CD4-positive, CD25-positive, alpha-beta regulatory T cell (primary cell): ENCODE results near the gene BARHL1. TPM values are rescaled to one million over a fixed set of nuclear protein-coding genes. Genes with fewer than 3 reads are reported as not detected.

Experiments
- ATAC-seq, 2 donors: fragments of 150-1000 bp; cut with Tn5 transposase; one replicate each; pipeline ENCODE4 v1.10.0; 2021; ENCODE audit warnings: low read depth in 2 of 2, moderate number of reproducible peaks in 2 of 2, moderate library complexity in 1 of 2
- DNase-seq, 3 donors: peaks; one replicate each; pipeline versions ENCODE4 v3.0.0 to v3.0.0-alpha.2; 2012 to 2022; ENCODE audit warnings: mixed read lengths in 1 of 3
- H3K27ac ChIP-seq: one replicate; pipeline ENCODE4 v1.7.0; 2013; ENCODE audit warnings: mild to moderate bottlenecking, low read length; ENCODE audit not compliant: insufficient read depth, poor library complexity, severe bottlenecking
- H3K27me3 ChIP-seq: one replicate; pipeline ENCODE4 v1.7.0; 2013; ENCODE audit warnings: low read length; ENCODE audit not compliant: control insufficient read depth, insufficient read depth
- H3K36me3 ChIP-seq: one replicate; pipeline ENCODE4 v1.7.0; 2013; ENCODE audit warnings: mild to moderate bottlenecking, low read length, moderate library complexity; ENCODE audit not compliant: control insufficient read depth, insufficient read depth
- H3K4me1 ChIP-seq: 2 replicates; pipeline ENCODE4 v1.7.0; 2013; ENCODE audit warnings: mild to moderate bottlenecking, low read length; ENCODE audit not compliant: insufficient read depth, control insufficient read depth, poor library complexity, severe bottlenecking
- H3K4me3 ChIP-seq: one replicate; pipeline ENCODE4 v1.7.0; 2013; ENCODE audit warnings: low read depth, mild to moderate bottlenecking, low read length, moderate library complexity
- H3K9me3 ChIP-seq, 2 experiments: 1 replicate in 1 of 2; 2 replicates in 1 of 2; pipeline ENCODE4 v1.7.0; 2013; ENCODE audit warnings: low read length in 2 of 2, mild to moderate bottlenecking in 1 of 2, moderate library complexity in 1 of 2; ENCODE audit not compliant: control insufficient read depth in 2 of 2
- H3K27ac Mint-ChIP-seq, 3 donors: one replicate each; pipeline ENCODE4 v1.8.0; 2020 to 2022; ENCODE audit warnings: mild to moderate bottlenecking in 3 of 3, mixed read lengths in 3 of 3, moderate library complexity in 2 of 3
- H3K27me3 Mint-ChIP-seq: one replicate; pipeline ENCODE4 v1.8.0; 2022; ENCODE audit warnings: mild to moderate bottlenecking, mixed read lengths
- H3K36me3 Mint-ChIP-seq: one replicate; pipeline ENCODE4 v1.8.0; 2020; ENCODE audit warnings: mixed read lengths
- H3K4me1 Mint-ChIP-seq, 4 donors: one replicate each; pipeline ENCODE4 v1.8.0; 2020 to 2022; ENCODE audit warnings: mixed read lengths in 4 of 4, mild to moderate bottlenecking in 1 of 4
- H3K4me3 Mint-ChIP-seq, 4 donors: one replicate each; pipeline ENCODE4 v1.8.0; 2020 to 2022; ENCODE audit warnings: mild to moderate bottlenecking in 4 of 4, mixed read lengths in 4 of 4, moderate library complexity in 3 of 4
- H3K9me3 Mint-ChIP-seq, 7 donors: one replicate each; pipeline ENCODE4 v1.8.0; 2020 to 2022; ENCODE audit warnings: mixed read lengths in 7 of 7, mild to moderate bottlenecking in 3 of 7, moderate library complexity in 2 of 7
- polyA plus RNA-seq, 4 donors: library from polyadenylated mRNA; unstranded; fragments of 300-500 nt; fragmentation: Illumina TruSeq; gene quantifications; one replicate each; pipeline ENCODE4 v1.2.3, GENCODE V29; 2021
- total RNA-seq: library from RNA; stranded (reverse); gene quantifications from one replicate; pipeline ENCODE4 v1.2.3, GENCODE V29; 2022

The BARHL1 gene
- total and polyA plus RNA-seq, 5 donors from 2014 or later, result not detected

GRCh38 chr9:132547976-132548730 lies 34.3 kb upstream of the BARHL1 start:
- DNase-seq, result no peak
- Histone ChIP-seq H3K4me1 (no peaks in the 10 kb centered on the region), H3K27me3 (no peaks in the 10 kb centered on the region), H3K4me3 (no peak overlapping the region), H3K9me3 (no peaks in the 10 kb centered on the region), H3K36me3 (no peaks in the 10 kb centered on the region), H3K27ac (no peak overlapping the region)
- H3K27me3 Mint-ChIP-seq, result peaks cover 13% of the 10 kb centered on the region
- no peak for ATAC-seq
- H3K36me3 Mint-ChIP-seq, result no peaks in the 10 kb centered on the region
- H3K27ac Mint-ChIP-seq, result no peak overlapping the region
- no peak overlapping the region for H3K4me3 Mint-ChIP-seq
- H3K4me1 Mint-ChIP-seq, result no peaks in the 10 kb centered on the region
- H3K9me3 Mint-ChIP-seq, result peaks cover 0 to 3% (median 0%) of the 10 kb centered on the region in 7 donors

- H3K27me3 Mint-ChIP-seq, result peaks cover 13% of the 10 kb centered on the region
- DNase-seq (no peak), ATAC-seq (no peak)
Observed at GRCh38 chr9:132548751-132549640, 33.4 kb upstream of the BARHL1 start.

DNA sequence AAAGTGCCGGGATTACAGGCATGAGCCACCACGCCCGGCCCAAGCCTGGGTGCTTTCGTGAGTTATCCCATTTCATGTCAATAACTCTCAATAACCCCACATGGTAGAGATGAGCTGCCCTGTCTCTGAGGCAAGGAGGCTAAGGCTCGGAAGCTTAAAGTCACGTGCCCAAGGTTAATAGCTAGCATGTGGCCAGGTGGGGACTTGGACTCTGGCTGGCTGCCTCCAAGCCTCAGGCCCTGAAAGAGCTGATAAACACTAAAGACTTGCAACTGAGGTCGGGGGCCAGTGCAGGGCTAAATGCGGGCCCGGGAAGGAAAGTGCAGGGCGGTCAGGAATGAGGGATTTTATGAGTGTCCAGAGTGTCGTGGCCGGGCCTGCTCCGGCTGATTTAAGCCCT lies 30.9 kb upstream of the BARHL1 start:
- no peak overlapping the region for H3K4me3 ChIP-seq
- DNase-seq (no peak), ATAC-seq (no peak)
- Mint-ChIP-seq H3K4me3 (no peak overlapping the region), H3K27ac (no peak overlapping the region), H3K9me3 (peaks cover 0 to 4% (median 0%) of the 10 kb centered on the region in 7 donors), H3K4me1 (no peaks in the 10 kb centered on the region), H3K27me3 (peaks cover 13% of the 10 kb centered on the region), H3K36me3 (no peaks in the 10 kb centered on the region)
- H3K27me3 ChIP-seq, result peaks cover 2% of the 10 kb centered on the region
- H3K27ac ChIP-seq, result no peak overlapping the region
- no peaks in the 10 kb centered on the region for H3K36me3 ChIP-seq
- H3K9me3 ChIP-seq, result no peaks in the 10 kb centered on the region
- no peaks in the 10 kb centered on the region for H3K4me1 ChIP-seq

More at GRCh38 chr9:132548751-132549640, 33.4 kb upstream of the BARHL1 start:
- H3K4me3 Mint-ChIP-seq, result no peak overlapping the region
- H3K9me3 ChIP-seq, result no peaks in the 10 kb centered on the region
- peaks cover 0 to 4% (median 0%) of the 10 kb centered on the region in 7 donors for H3K9me3 Mint-ChIP-seq
- no peaks in the 10 kb centered on the region for H3K36me3 Mint-ChIP-seq
- H3K36me3 ChIP-seq, result no peaks in the 10 kb centered on the region
- no peaks in the 10 kb centered on the region for H3K4me1 ChIP-seq
- peaks cover 2% of the 10 kb centered on the region for H3K27me3 ChIP-seq
- H3K27ac ChIP-seq, result no peak overlapping the region
- H3K4me3 ChIP-seq, result no peak overlapping the region
- H3K27ac Mint-ChIP-seq, result no peak overlapping the region
- no peaks in the 10 kb centered on the region for H3K4me1 Mint-ChIP-seq

DNA sequence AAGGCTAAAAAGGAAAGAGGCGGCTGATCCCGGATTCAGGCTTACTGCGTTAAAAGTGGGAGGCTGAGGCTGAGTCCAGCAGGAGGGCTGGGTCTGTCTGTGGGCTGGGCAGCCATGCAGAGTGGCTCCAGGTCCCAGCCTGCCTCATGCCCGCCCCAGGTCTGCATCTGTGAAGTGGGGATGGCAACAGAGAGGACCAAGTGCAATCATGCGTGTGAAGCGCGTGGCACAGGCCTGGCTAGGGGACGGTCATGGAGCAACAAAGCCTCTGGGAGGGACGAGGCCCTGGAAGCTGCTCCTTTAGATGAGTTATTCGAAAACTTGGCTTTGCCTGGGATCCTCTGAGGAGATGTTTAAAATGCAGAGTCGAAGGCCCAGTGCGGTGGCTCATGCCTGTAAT lies 30.4 kb upstream of the BARHL1 start:
- Histone ChIP-seq H3K27ac (no peak overlapping the region), H3K4me1 (no peaks in the 10 kb centered on the region), H3K36me3 (no peaks in the 10 kb centered on the region), H3K27me3 (peaks cover 2% of the 10 kb centered on the region), H3K9me3 (no peaks in the 10 kb centered on the region), H3K4me3 (no peak overlapping the region)
- Mint-ChIP-seq H3K4me3 (no peak overlapping the region), H3K4me1 (no peaks in the 10 kb centered on the region), H3K36me3 (no peaks in the 10 kb centered on the region), H3K9me3 (peaks cover 0 to 4% (median 0%) of the 10 kb centered on the region in 7 donors), H3K27ac (no peak overlapping the region), H3K27me3 (peaks cover 13% of the 10 kb centered on the region)
- no peak for DNase-seq
- no peak for ATAC-seq

- Histone ChIP-seq H3K4me1 (no peaks in the 10 kb centered on the region), H3K27me3 (peaks cover 2% of the 10 kb centered on the region), H3K36me3 (no peaks in the 10 kb centered on the region), H3K9me3 (peaks cover 0 to 3% of the 10 kb centered on the region in 2 experiments), H3K4me3 (no peak overlapping the region), H3K27ac (no peak overlapping the region)
- peaks cover 0 to 3% (median 0%) of the 10 kb centered on the region in 4 donors for H3K4me1 Mint-ChIP-seq
- H3K27ac Mint-ChIP-seq, result no peak overlapping the region
- no peak overlapping the region for H3K4me3 Mint-ChIP-seq
- peaks cover 3% of the 10 kb centered on the region for H3K36me3 Mint-ChIP-seq
- H3K27me3 Mint-ChIP-seq, result peaks cover 10% of the 10 kb centered on the region
- peaks cover 0 to 10% (median 0%) of the 10 kb centered on the region in 7 donors for H3K9me3 Mint-ChIP-seq
- no peak for ATAC-seq
- no peak for DNase-seq
Observed at GRCh38 chr9:132554755-132555154, 27.7 kb upstream of the BARHL1 start.

- Histone ChIP-seq H3K27me3 (peaks cover 2% of the 10 kb centered on the region), H3K27ac (no peak overlapping the region), H3K4me3 (no peak overlapping the region), H3K36me3 (no peaks in the 10 kb centered on the region), H3K4me1 (no peaks in the 10 kb centered on the region), H3K9me3 (peaks cover 0 to 3% of the 10 kb centered on the region in 2 experiments)
- no peak overlapping the region for H3K27ac Mint-ChIP-seq
- H3K9me3 Mint-ChIP-seq, result peaks cover 0 to 12% (median 0%) of the 10 kb centered on the region in 7 donors
- peaks cover 3% of the 10 kb centered on the region for H3K36me3 Mint-ChIP-seq
- H3K27me3 Mint-ChIP-seq, result peaks cover 9% of the 10 kb centered on the region
- H3K4me3 Mint-ChIP-seq, result no peak overlapping the region
- ATAC-seq, result no peak
- peaks cover 0 to 4% (median 0%) of the 10 kb centered on the region in 4 donors for H3K4me1 Mint-ChIP-seq
- DNase-seq, result no peak
Observed at GRCh38 chr9:132555528-132555927, 26.9 kb upstream of the BARHL1 start.

DNA sequence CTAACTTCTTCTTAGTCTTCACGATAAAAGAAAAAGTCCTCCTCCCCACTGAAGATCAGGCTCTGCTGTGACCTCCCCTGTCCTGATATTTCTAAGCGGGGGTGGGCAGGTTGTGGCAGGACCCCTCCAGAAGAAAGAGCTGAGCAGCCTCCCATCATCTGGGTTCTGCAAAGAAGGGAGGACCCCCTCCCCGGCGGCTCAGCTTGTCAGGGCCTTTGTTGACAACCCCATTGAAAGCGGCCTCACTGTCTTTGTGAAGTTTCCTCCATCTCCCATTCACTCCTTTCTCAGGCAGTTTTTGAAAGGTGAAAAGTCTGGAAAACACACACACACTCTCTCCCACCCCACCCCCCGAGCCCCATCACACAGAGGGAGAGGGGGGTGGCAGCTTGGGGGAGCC lies 26.2 kb upstream of the BARHL1 start:
- H3K9me3 Mint-ChIP-seq, result peaks cover 0 to 12% (median 0%) of the 10 kb centered on the region in 7 donors
- H3K4me1 Mint-ChIP-seq, result peaks cover 0 to 4% (median 0%) of the 10 kb centered on the region in 4 donors
- H3K36me3 Mint-ChIP-seq, result peaks cover 3% of the 10 kb centered on the region
- H3K27ac Mint-ChIP-seq, result no peak overlapping the region
- H3K4me3 Mint-ChIP-seq, result no peak overlapping the region
- Histone ChIP-seq H3K27ac (no peak overlapping the region), H3K9me3 (peaks cover 0 to 3% of the 10 kb centered on the region in 2 experiments), H3K4me1 (no peaks in the 10 kb centered on the region), H3K27me3 (peaks cover 2% of the 10 kb centered on the region), H3K36me3 (no peaks in the 10 kb centered on the region), H3K4me3 (no peak overlapping the region)
- ATAC-seq (no peak), DNase-seq (no peak)
- peaks cover 9% of the 10 kb centered on the region for H3K27me3 Mint-ChIP-seq
